Neural crest cell (in vitro differentiated cells): ENCODE measurements around the gene MRPL45. TPM values are rescaled to one million over a fixed set of nuclear protein-coding genes. Genes with fewer than 3 reads are reported as not detected.
A peak's percentile ranks its signal among the peaks of the same experiment; 100 is the strongest.

Experiments used
- DNase-seq: peaks from one replicate; pipeline ENCODE4 v3.0.0; 2021; ENCODE audit warnings: low read depth, mixed read lengths, low spot score
- H3K27ac Mint-ChIP-seq: one replicate; pipeline ENCODE4 v1.8.0; 2021; ENCODE audit warnings: mild to moderate bottlenecking, mixed read lengths; ENCODE audit not compliant: unreplicated experiment
- H3K27me3 Mint-ChIP-seq: 2 replicates; pipeline ENCODE4 v1.8.0; 2021; ENCODE audit warnings: low read depth, mild to moderate bottlenecking, mixed read lengths
- H3K36me3 Mint-ChIP-seq: 2 replicates; pipeline ENCODE4 v1.8.0; 2021; ENCODE audit warnings: low read depth, mild to moderate bottlenecking, mixed read lengths
- H3K4me1 Mint-ChIP-seq: 2 replicates; pipeline ENCODE4 v1.8.0; 2021; ENCODE audit warnings: mixed read lengths
- H3K4me3 Mint-ChIP-seq: one replicate; pipeline ENCODE4 v1.8.0; 2021; ENCODE audit warnings: mild to moderate bottlenecking, mixed read lengths
- H3K9me3 Mint-ChIP-seq: 2 replicates; pipeline ENCODE4 v1.8.0; 2021; ENCODE audit warnings: mixed read lengths
- total RNA-seq: library from RNA; stranded (reverse); gene quantifications from 2 replicates; pipeline ENCODE4 v1.2.1, GENCODE V29; 2021
- TF ChIP-seq, protein P1 (sequence below): fragments of 200-600 bp; sonication (generic); conservative IDR thresholded peaks from 2 replicates; pipeline ENCODE4 v1.5.0; 2021; ENCODE audit warnings: antibody characterized with exemption, mild to moderate bottlenecking

Gene MRPL45
- total RNA-seq, 1 donor from 2014 or later, result 47.5 TPM

DNA sequence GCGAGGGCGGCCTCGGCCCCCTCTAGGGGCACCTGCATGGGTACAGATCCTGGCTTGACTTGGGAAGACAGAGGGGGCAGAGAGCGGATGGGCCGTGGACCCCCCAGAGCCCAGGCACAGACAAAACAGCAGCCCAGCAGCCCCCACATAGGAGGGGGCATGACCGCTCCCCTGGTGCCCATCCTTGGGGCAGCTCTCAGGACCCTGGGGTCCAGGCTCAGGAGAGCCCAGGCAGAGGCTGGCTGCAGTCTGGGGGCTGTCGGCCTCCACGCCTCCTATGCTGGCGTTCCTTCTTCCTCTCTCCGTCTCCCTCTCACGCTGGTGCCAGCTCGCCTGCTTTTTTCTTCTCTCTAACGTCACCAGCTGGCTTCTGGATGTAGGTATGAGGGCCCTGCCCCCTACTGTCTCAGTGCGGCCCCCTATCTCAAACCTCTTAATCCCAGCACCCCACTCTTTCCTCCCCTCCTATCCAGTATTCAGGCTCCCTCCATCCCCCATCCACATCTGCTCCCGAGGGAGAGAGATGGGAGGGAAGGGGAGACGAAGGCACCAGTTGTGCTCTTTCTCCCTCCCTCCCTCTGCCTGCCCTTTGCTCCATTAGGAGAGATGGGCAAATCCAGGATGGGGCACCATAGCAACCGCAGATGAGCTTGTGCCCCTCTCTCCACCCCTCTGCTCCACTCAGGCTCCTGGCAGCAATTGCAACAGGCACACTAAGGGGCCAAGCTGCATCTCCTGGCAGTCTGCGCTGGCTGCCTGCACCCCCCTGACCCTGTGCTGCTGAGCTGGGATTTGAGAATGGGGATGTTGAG is 46.8 kb downstream of the MRPL45 start, which contains the start of gene GPR179:
Gene GPR179 (minus strand): TSS at position 349 of the 812 bp plus-strand sequence. CDS start 167 bp downstream, at position 182.
- DNase-seq, result no peak
- H3K27me3 Mint-ChIP-seq, result no peaks in the 10 kb centered on the region

DNA sequence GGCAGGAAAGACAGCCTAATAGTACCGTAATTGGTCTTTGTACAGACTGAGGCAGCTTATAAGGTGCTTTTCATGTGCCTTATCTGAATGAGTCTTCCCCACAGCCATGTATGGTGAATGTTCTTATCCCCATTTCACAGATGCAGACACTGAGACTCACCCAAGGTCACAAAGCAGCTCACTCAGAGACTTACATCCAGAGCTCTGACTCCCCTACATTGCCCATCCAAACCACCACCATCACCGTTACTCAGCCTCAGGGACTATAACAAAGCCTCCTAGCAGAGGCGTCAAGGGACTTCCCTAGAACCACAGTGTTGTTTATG is 47.4 kb downstream of the MRPL45 start:
- Mint-ChIP-seq H3K36me3 (no peaks in the 10 kb centered on the region), H3K27me3 (no peaks in the 10 kb centered on the region), H3K27ac (no peak overlapping the region), H3K4me3 (no peak overlapping the region), H3K9me3 (no peaks in the 10 kb centered on the region), H3K4me1 (peaks cover 4% of the 10 kb centered on the region)
- no peak for DNase-seq
- TF ChIP-seq, protein P1, sequence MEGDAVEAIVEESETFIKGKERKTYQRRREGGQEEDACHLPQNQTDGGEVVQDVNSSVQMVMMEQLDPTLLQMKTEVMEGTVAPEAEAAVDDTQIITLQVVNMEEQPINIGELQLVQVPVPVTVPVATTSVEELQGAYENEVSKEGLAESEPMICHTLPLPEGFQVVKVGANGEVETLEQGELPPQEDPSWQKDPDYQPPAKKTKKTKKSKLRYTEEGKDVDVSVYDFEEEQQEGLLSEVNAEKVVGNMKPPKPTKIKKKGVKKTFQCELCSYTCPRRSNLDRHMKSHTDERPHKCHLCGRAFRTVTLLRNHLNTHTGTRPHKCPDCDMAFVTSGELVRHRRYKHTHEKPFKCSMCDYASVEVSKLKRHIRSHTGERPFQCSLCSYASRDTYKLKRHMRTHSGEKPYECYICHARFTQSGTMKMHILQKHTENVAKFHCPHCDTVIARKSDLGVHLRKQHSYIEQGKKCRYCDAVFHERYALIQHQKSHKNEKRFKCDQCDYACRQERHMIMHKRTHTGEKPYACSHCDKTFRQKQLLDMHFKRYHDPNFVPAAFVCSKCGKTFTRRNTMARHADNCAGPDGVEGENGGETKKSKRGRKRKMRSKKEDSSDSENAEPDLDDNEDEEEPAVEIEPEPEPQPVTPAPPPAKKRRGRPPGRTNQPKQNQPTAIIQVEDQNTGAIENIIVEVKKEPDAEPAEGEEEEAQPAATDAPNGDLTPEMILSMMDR, result no peak

More for the DNA sequence above, 46.8 kb downstream of the MRPL45 start, which contains the start of gene GPR179:
- TF ChIP-seq, protein P1, result no peak
- no peaks in the 10 kb centered on the region for H3K9me3 Mint-ChIP-seq
- H3K27ac Mint-ChIP-seq, result no peak within 1 kb of the TSS
- H3K4me3 Mint-ChIP-seq, result no peak within 1 kb of the TSS
- H3K36me3 Mint-ChIP-seq, result no peaks in the 10 kb centered on the region
- H3K4me1 Mint-ChIP-seq, result no peaks in the 10 kb centered on the region

DNA sequence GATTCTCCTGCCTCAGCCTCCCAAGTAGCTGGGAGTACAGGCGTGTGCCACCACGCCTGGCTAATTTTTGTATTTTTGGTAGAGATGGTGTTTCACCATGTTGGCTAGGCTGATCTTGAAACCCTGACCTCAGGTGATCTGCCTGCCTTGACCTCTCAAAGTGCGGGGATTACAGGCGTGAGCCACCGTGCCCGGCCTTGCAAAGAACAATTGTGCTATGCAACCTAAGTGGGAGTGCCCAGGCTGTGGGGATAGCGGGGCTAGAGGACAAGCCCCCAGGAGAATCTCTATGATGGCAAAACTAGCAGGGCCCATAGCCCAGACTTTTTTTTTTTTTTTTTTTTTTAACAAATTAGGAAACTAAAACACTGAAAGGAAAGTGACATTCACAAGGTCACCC is 48.8 kb downstream of the MRPL45 start:
- no peak overlapping the region for H3K4me3 Mint-ChIP-seq
- no peak for DNase-seq
- no peaks in the 10 kb centered on the region for H3K27me3 Mint-ChIP-seq
- H3K9me3 Mint-ChIP-seq, result no peaks in the 10 kb centered on the region
- H3K4me1 Mint-ChIP-seq, result peaks cover 4% of the 10 kb centered on the region
- no peaks in the 10 kb centered on the region for H3K36me3 Mint-ChIP-seq
- no peak overlapping the region for H3K27ac Mint-ChIP-seq
- TF ChIP-seq, protein P1, result no peak

DNA sequence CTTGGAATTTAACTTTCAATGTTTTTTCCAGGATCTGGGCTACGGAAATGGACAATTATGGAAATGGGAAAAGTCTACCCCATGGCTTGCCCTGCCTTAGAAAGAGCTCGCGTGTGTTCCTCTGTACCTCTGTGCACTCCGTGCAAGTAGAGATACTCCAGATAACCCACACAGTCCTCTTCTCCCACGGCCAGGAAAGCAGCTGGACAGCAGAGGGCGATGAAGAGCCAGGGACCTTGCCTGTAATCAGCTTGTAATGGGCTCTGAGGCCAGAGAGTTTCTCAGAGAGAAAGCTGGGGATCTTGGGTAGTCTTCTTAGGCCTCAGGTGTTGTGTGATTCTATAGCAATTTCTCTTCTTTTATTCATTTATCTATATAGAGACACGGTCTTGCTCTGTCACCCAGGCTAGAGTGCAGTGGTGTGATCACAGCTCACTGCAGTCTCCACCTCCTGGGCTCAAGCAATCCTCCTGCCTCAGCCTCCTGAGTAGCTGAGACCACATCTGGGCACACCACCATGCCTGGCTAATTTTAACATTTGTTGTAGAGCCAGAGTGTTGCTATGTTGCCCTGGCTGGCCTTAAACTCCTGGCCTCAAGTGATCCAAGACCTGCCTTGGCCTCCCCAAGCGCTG is 52.2 kb downstream of the MRPL45 start:
- H3K4me3 Mint-ChIP-seq, result peak overlapping the region; percentile 84
- H3K36me3 Mint-ChIP-seq, result no peaks in the 10 kb centered on the region
- peak; percentile 93 for DNase-seq
- no peaks in the 10 kb centered on the region for H3K9me3 Mint-ChIP-seq
- H3K27me3 Mint-ChIP-seq, result no peaks in the 10 kb centered on the region
- peaks cover 20% of the 10 kb centered on the region for H3K4me1 Mint-ChIP-seq
- H3K27ac Mint-ChIP-seq, result no peak overlapping the region
- TF ChIP-seq, protein P1, result peak; percentile 92

DNA sequence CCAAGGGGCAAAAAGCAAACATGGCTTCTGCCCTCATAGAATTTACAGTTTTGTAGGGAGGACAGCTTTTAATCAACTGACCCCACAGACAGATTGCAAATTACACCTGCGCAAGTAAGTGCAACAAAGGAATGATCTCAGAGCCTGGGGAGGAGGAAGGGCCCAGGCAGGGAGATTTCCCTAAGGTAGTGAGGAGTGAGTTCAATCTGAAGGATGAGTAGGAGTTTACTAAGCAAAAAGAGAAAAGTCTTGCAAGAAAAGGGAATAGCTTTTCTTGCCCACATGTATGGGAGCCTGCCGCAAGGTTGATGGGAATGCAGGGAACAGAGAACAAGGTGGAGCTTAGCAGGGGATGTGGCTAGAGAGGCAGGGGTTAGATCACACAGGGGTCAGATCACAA is 53.1 kb downstream of the MRPL45 start:
- Mint-ChIP-seq H3K27me3 (no peaks in the 10 kb centered on the region), H3K4me1 (peaks cover 28% of the 10 kb centered on the region), H3K4me3 (peak overlapping the region; percentile 84), H3K27ac (no peak overlapping the region), H3K9me3 (no peaks in the 10 kb centered on the region), H3K36me3 (no peaks in the 10 kb centered on the region)
- DNase-seq, result no peak
- TF ChIP-seq, protein P1, result no peak
